Measurements from ENCODE around the gene RCAN3.

RCAN3 gene

DNA sequence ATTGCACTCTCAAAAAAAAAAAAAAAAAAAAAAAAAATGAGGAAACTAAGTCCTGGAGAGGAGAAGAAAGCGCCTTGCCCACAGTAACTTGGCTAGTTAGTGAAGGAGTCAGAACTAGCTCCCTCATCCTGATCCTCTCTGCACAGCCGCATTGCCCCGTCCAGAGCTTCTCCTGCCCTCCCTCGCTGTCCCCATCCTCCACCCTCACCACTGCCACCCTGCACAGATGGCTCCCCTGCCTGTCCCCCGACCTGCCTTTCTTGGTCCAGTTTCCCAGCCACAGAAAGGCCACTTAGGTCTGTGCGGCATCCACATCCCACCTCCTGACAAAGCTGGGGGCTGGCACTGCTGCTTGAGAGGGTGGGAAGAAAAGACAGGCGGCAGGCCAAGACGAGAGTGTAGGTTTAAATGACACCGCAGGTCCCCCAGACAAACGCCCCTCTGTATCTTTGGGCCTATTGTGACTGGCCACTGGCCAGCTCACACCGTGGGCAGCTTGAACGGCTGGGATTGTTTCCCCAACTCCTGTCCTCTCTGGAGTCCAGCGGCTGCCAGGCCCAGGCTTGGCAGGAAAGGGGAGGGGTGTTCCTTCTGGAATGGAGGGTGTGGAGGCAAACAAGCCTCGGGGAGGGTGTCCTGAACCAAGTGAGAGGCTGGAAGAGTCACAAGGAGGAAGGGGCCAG lies 73.4 kb downstream of the RCAN3 start:
- peak in 17 of 51 donors; percentile 6 to 61 (median 23) for DNase-seq

DNA sequence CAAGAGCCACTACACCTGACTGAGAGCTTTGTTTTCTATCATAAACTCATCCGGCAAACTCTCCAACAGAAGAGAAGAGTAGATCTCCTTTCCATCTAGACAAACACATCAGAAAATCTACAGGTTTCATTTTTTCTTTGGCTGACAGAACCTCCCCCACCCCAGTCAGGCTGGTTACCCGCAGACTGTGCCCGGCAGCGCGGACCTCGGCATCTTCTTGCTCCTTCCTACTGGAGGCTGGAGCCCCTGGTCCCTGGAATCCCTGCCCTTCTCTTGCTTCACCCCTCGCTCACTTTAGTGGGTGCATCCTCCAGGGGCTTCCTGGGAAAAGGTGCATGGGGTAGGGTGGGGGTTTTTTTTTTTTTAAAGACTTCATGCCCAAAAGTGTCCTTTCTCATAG lies 76.2 kb downstream of the RCAN3 start:
- no peak for DNase-seq

DNA sequence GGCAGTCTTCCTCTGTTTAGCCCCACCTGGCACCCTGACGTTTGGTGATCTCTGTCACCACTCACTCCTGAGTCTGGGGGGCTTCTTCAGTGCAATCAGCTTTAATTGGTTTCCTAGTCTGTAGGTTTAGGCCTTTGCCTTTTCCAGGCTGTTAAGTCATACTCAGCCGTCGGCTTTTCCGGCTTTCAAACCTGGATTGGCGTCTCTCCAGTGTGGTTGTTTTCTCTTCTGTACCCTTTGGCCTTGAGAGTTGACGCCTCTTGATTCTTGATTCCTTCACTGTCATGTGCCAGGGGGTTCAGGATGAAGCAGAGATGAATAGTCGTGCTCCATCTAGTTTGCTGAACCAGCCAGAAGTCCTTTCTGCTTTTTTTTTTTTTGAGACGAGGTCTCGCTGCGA lies 78.1 kb downstream of the RCAN3 start:
- DNase-seq: no peak

DNA sequence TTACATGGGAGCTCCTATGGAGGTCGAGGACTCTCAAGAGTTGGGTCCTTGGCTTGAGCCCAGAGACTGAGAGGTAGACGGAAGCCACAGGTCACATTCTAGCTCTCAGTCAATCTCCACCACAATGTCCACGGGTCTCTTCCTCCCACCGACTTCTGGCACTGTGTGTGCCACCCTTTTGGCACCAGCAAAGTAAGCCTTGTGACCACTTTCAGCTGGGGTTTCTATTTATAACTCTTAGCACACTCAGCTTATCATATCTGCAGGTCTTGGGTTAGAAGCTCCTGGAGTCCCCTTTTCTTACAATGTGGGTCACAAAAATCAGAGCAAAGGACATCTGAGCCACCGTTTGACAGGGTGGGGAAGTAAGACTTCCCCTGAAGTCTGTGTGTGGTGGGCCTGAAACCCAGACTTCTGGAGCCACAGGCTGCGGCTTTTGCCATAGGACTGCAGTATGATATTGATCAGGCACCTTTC lies 81.6 kb downstream of the RCAN3 start:
- no peak for DNase-seq

DNA sequence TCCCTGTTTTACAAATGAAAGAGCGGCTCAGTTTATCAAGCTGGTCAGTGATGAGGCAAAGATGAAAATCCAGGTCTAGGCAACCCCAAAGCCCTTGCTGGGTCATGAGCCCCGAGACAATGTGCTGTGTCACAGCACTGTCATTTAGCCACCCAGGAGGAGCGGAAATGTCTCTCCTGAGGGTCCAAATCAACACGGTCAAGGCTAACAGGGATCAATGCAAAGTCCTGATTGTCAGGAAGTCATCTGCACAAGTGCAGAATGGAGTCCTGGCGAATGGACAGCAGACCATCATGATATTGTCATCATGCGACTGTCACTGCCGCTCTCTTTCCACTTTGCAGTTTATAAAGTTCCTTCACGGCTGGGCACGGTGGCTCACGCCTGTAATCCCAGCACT lies 83.5 kb downstream of the RCAN3 start:
- DNase-seq: no peak

DNA sequence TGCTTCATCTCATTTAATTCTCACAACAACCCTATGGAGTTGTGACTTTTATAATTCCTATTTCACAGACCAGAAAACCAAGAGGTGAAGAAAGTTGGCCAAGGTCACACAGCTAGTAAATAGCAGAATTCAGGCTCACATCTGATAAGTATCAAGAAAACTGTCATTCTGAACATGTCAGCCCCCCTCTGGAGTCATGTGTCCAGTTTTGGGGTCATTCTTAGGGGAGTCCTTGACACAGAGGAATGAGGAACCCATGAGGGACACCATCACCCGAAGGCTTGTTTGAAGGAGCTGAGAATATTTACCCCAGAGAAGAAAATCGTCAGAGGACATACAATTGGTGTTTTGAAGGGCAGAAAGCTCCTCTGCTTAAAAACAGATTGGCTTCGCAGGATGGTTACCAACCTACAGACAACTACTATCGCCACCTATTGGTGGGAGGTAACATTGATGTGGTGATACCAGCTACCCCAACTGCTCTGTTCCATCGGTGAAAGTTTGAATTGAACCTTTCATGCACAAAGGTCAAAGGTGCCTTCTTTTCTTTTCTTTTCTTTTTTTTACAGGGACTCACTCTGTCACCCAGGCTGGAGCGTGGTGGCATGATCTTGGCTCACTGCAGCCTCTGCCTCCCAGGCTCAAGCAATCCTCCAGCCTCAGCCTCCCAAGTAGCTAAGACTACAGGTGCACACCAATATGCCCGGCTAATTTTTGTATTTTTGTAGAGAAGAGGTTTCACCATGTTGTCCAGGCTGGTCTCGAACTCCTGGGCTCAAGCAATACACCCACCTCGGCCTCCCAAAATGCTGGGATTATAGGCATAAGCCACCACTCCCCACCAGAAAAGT lies 84.6 kb downstream of the RCAN3 start:
- peak in 10 of 51 donors; percentile 2 to 32 (median 15) for DNase-seq

DNA sequence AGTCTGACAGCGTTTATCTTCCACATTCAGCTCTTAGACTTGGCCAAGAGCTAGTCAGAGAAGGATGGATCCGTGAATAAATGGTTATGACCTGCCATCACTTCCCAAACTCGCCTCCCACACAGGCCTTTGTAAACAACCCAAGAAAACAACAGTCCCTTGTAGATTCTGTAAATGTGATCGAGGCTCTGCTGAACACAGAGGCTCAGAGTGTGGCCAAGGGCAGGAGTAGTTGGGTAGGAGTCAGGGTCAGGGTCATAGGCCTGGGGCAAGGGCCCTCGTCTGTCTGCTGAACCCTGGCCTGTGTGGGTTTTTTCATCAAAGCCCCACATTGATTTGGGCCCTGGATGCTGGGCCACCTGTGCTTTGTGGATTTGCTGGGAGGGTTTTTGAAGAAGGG lies 85.9 kb downstream of the RCAN3 start:
- no peak for DNase-seq

DNA sequence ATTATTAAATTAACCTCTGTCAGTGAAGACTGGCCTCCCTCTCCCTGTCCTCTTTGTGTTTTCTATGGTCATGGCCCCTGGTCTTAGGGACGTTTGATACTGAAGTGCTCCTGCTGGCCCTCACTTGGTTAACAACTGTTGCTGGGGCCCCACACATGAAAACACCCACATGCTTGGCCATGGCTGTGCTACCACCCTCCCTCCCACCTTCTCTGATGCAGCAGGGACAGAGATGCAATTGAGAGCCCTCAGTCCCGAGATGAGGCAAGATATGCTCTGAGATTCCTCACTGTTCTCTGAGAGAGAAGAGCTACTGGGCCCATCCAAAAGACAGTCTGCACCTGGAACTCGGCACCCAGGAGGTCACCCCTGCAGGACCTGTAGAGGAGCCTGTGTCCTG lies 86.6 kb downstream of the RCAN3 start:
- DNase-seq: no peak
